NOMO-1 treated with dmso at 0.1 percent for 144 hours (cell line): Measurements from ENCODE around the gene STOML1.
A peak's percentile ranks its signal among the peaks of the same experiment; 100 is the strongest.
"Not testable (repeated sequence)": the region's sequence is repeated elsewhere in the genome, so short reads cannot be mapped to it uniquely, and the experiment has no call there.

ENCODE experiments used
- DNase-seq: peaks from one replicate; lab custom pipeline; 2025; ENCODE audit not compliant: unreplicated experiment; lab: John Stamatoyannopoulos, UW

Gene STOML1

GRCh38 chr15:73965758-73966113 lies 26.4 kb downstream of the STOML1 start:
- DNase-seq, result no peak

GRCh38 chr15:73965094-73965757 lies 26.9 kb downstream of the STOML1 start:
- DNase-seq, result no peak

GRCh38 chr15:73964736-73965093 lies 27.4 kb downstream of the STOML1 start:
- DNase-seq, result peak; percentile 58

- DNase-seq, result no peak
Observed at GRCh38 chr15:73962433-73962832, 29.7 kb downstream of the STOML1 start.

- not testable (repeated sequence) for DNase-seq
Observed at GRCh38 chr15:73960472-73961070, 31.5 kb downstream of the STOML1 start.

- no peak for DNase-seq
Observed at GRCh38 chr15:73959801-73960200, 32.3 kb downstream of the STOML1 start.

GRCh38 chr15:73959012-73959581 lies 33.0 kb downstream of the STOML1 start:
- no peak for DNase-seq

GRCh38 chr15:73957785-73958184 lies 34.3 kb downstream of the STOML1 start:
- no peak for DNase-seq

GRCh38 chr15:73957276-73957675 lies 34.8 kb downstream of the STOML1 start:
- no peak for DNase-seq

GRCh38 chr15:73956743-73957135 lies 35.4 kb downstream of the STOML1 start:
- no peak for DNase-seq

- no peak for DNase-seq
Observed at GRCh38 chr15:73955861-73956742, 36.0 kb downstream of the STOML1 start.

- no peak for DNase-seq
Observed at GRCh38 chr15:73955326-73955725, 36.8 kb downstream of the STOML1 start.

- DNase-seq, result no peak
Observed at GRCh38 chr15:73954188-73955145, 37.6 kb downstream of the STOML1 start.

GRCh38 chr15:73952913-73953750 lies 39.0 kb downstream of the STOML1 start:
- no peak for DNase-seq

- DNase-seq, result no peak
Observed at GRCh38 chr15:73952171-73952912, 39.8 kb downstream of the STOML1 start.

- no peak for DNase-seq
Observed at GRCh38 chr15:73951601-73952000, 40.5 kb downstream of the STOML1 start.

- DNase-seq, result peak; percentile 35
Observed at GRCh38 chr15:73950831-73951561, 41.1 kb downstream of the STOML1 start.

GRCh38 chr15:73950479-73950830 lies 41.6 kb downstream of the STOML1 start:
- DNase-seq, result no peak
